ENCODE data around the gene DEPDC1B. TPM values are rescaled to one million over a fixed set of nuclear protein-coding genes. Genes with fewer than 3 reads are reported as not detected.

The DEPDC1B gene
- polyA plus RNA-seq, 1 donor from 2014 or later: 7.1 TPM

DNA sequence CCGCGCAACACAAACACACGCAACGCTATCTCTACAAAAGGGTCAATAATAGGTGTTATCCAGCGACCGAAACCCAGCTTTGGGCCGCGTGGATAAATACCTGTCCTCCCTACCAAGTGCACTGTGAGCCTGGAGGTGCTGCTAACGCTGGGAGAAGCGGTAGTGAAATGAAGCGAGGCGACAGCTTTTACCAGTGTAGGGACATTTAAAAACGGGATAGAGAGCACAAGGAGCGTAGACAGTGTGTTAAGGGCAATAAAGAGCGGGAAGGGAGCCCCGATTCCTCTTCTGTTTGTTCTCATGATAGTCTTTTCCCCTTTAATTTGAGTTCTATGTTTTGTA lies 421 bp upstream of the DEPDC1B start:
- peak overlapping the region; percentile 66 for H3K4me2 ChIP-seq (ENCODE audit: low read length)
- no peaks in the 10 kb centered on the region for H3K9me2 ChIP-seq (ENCODE audit: insufficient read depth, low read length)
- no peaks in the 10 kb centered on the region for H3K27me3 ChIP-seq (ENCODE audit: insufficient read depth, low read depth, low read length)
- peak overlapping the region; percentile 86 for H3K4me3 ChIP-seq (ENCODE audit: low read length)
- H2AFZ ChIP-seq (ENCODE audit: low read depth, low read length): peak overlapping the region; percentile 98
- H3K9me3 ChIP-seq (ENCODE audit: low read length): no peaks in the 10 kb centered on the region
- TF ChIP-seq EZH2 (IDR thresholded peaks at IDR 0.05; ENCODE audit: borderline replicate concordance, insufficient read depth, low read length, poor library complexity, severe bottlenecking) (no peak), SMC3 (conservative IDR thresholded peaks at IDR 0.05; ENCODE audit: poor library complexity) (no peak), POLR2AphosphoS5 (IDR thresholded peaks at IDR 0.05) (no peak), MXI1 (conservative IDR thresholded peaks at IDR 0.05; ENCODE audit: poor library complexity, severe bottlenecking) (no peak), EP300 (conservative IDR thresholded peaks at IDR 0.05; ENCODE audit: poor library complexity, severe bottlenecking) (no peak), TAF1 (IDR thresholded peaks at IDR 0.05; ENCODE audit: low read depth) (no peak), RAD21 (conservative IDR thresholded peaks at IDR 0.05) (no peak)
- TF ChIP-seq, protein P1, sequence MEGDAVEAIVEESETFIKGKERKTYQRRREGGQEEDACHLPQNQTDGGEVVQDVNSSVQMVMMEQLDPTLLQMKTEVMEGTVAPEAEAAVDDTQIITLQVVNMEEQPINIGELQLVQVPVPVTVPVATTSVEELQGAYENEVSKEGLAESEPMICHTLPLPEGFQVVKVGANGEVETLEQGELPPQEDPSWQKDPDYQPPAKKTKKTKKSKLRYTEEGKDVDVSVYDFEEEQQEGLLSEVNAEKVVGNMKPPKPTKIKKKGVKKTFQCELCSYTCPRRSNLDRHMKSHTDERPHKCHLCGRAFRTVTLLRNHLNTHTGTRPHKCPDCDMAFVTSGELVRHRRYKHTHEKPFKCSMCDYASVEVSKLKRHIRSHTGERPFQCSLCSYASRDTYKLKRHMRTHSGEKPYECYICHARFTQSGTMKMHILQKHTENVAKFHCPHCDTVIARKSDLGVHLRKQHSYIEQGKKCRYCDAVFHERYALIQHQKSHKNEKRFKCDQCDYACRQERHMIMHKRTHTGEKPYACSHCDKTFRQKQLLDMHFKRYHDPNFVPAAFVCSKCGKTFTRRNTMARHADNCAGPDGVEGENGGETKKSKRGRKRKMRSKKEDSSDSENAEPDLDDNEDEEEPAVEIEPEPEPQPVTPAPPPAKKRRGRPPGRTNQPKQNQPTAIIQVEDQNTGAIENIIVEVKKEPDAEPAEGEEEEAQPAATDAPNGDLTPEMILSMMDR (IDR thresholded peaks at IDR 0.05; ENCODE audit: poor library complexity, severe bottlenecking): no peak
- TF ChIP-seq, protein P2, sequence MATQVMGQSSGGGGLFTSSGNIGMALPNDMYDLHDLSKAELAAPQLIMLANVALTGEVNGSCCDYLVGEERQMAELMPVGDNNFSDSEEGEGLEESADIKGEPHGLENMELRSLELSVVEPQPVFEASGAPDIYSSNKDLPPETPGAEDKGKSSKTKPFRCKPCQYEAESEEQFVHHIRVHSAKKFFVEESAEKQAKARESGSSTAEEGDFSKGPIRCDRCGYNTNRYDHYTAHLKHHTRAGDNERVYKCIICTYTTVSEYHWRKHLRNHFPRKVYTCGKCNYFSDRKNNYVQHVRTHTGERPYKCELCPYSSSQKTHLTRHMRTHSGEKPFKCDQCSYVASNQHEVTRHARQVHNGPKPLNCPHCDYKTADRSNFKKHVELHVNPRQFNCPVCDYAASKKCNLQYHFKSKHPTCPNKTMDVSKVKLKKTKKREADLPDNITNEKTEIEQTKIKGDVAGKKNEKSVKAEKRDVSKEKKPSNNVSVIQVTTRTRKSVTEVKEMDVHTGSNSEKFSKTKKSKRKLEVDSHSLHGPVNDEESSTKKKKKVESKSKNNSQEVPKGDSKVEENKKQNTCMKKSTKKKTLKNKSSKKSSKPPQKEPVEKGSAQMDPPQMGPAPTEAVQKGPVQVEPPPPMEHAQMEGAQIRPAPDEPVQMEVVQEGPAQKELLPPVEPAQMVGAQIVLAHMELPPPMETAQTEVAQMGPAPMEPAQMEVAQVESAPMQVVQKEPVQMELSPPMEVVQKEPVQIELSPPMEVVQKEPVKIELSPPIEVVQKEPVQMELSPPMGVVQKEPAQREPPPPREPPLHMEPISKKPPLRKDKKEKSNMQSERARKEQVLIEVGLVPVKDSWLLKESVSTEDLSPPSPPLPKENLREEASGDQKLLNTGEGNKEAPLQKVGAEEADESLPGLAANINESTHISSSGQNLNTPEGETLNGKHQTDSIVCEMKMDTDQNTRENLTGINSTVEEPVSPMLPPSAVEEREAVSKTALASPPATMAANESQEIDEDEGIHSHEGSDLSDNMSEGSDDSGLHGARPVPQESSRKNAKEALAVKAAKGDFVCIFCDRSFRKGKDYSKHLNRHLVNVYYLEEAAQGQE (IDR thresholded peaks at IDR 0.05; ENCODE audit: borderline replicate concordance): no peak
- no peaks in the 10 kb centered on the region for H4K20me1 ChIP-seq (ENCODE audit: insufficient read depth)
- H3K27ac ChIP-seq (ENCODE audit: low read length): peak overlapping the region; percentile 69
- peak overlapping the region; percentile 77 for H3K9ac ChIP-seq (ENCODE audit: low read length)
- H3K36me3 ChIP-seq (ENCODE audit: insufficient read depth, low read length): no peaks in the 10 kb centered on the region
- peaks cover 27% of the 10 kb centered on the region for H3K79me2 ChIP-seq (replicated peaks; ENCODE audit: insufficient read depth, low read length)
- H3F3A ChIP-seq (ENCODE audit: insufficient read depth, low read length, poor library complexity, severe bottlenecking): no peaks in the 10 kb centered on the region

DNA sequence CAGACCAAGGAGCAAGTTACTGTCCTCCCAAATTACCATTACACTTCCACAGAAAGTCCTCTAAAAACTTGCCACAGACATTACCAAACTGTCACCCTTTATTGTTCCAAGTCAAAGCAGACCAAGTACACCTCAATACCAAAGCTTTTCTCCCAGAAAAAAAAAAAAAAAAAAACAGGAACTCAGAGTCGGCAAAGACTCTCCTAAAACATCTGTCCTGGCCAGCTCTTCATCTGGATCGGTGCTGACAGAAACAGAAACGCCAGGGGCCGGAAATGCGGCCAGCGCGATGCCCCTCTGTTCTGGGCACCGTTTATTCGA lies 718 bp downstream of the DEPDC1B start:
- no peaks in the 10 kb centered on the region for H4K20me1 ChIP-seq (ENCODE audit: insufficient read depth)
- peak overlapping the region; percentile 72 for H3K4me2 ChIP-seq (ENCODE audit: low read length)
- H3K27me3 ChIP-seq (ENCODE audit: insufficient read depth, low read depth, low read length): no peaks in the 10 kb centered on the region
- peak overlapping the region; percentile 86 for H3K4me3 ChIP-seq (ENCODE audit: low read length)
- H3K36me3 ChIP-seq (ENCODE audit: insufficient read depth, low read length): no peaks in the 10 kb centered on the region
- H3F3A ChIP-seq (ENCODE audit: insufficient read depth, low read length, poor library complexity, severe bottlenecking): no peaks in the 10 kb centered on the region
- H3K79me2 ChIP-seq (replicated peaks; ENCODE audit: insufficient read depth, low read length): peaks cover 38% of the 10 kb centered on the region
- TF ChIP-seq EZH2 (IDR thresholded peaks at IDR 0.05; ENCODE audit: borderline replicate concordance, insufficient read depth, low read length, poor library complexity, severe bottlenecking) (no peak), EP300 (conservative IDR thresholded peaks at IDR 0.05; ENCODE audit: poor library complexity, severe bottlenecking) (no peak), TAF1 (IDR thresholded peaks at IDR 0.05; ENCODE audit: low read depth) (no peak)
- TF ChIP-seq, protein P1 (IDR thresholded peaks at IDR 0.05; ENCODE audit: poor library complexity, severe bottlenecking): no peak
- H3K9me2 ChIP-seq (ENCODE audit: insufficient read depth, low read length): no peaks in the 10 kb centered on the region
- H3K9me3 ChIP-seq (ENCODE audit: low read length): no peaks in the 10 kb centered on the region
- H3K27ac ChIP-seq (ENCODE audit: low read length): peak overlapping the region; percentile 45
- peak overlapping the region; percentile 74 for H2AFZ ChIP-seq (ENCODE audit: low read depth, low read length)
- H3K9ac ChIP-seq (ENCODE audit: low read length): peak overlapping the region; percentile 77

Data from neural cell (in vitro differentiated cells).